ENCODE results near the gene AFP. TPM values are rescaled to one million over a fixed set of nuclear protein-coding genes. Genes with fewer than 3 reads are reported as not detected.

The AFP gene
- polyA plus RNA-seq, 1 donor (not counting 4 experiments of a cell fraction or from before 2014, with no cell fraction given) = 1.8 TPM

- Histone ChIP-seq H3K4me2 (ENCODE audit: control insufficient read depth, extremely low read depth, insufficient read depth, low read depth, low read length) (no peak overlapping the region), H3K79me2 (ENCODE audit: control insufficient read depth, insufficient read depth, low read length) (no peaks in the 10 kb centered on the region), H3K4me3 (ENCODE audit: control insufficient read depth in 2 of 3, extremely low read depth in 1 of 3, insufficient read depth in 2 of 3, low read depth in 1 of 3, low read length in 3 of 3) (no peak overlapping the region), H3K9me1 (ENCODE audit: control insufficient read depth, extremely low read depth, insufficient read depth, low read length) (no peaks in the 10 kb centered on the region), H3K9ac (ENCODE audit: control insufficient read depth, extremely low read depth, insufficient read depth, low read length) (no peak overlapping the region), H3K27me3 (ENCODE audit: control insufficient read depth, extremely low read depth, insufficient read depth, low read length) (no peaks in the 10 kb centered on the region), H3K4me1 (ENCODE audit: control insufficient read depth, extremely low read depth, insufficient read depth, low read length) (no peaks in the 10 kb centered on the region), H3K36me3 (ENCODE audit: control insufficient read depth in 2 of 2, extremely low read depth in 1 of 2, insufficient read depth in 2 of 2, low read length in 2 of 2) (no peaks in the 10 kb centered on the region), H3K9me3 (ENCODE audit: control insufficient read depth, low read depth, low read length) (no peaks in the 10 kb centered on the region), H4K20me1 (ENCODE audit: control insufficient read depth, extremely low read depth, insufficient read depth, low read length) (no peaks in the 10 kb centered on the region), H2AFZ (ENCODE audit: control insufficient read depth, low read length) (no peak overlapping the region), H3K27ac (ENCODE audit: control insufficient read depth, insufficient read depth, low read length) (no peak overlapping the region)
- no peak for TF ChIP-seq EZH2 (IDR thresholded peaks at IDR 0.05; ENCODE audit: low read length)
- no peak for TF ChIP-seq CTCF (optimal IDR thresholded peaks at IDR 0.05 in 1 of 3, IDR thresholded peaks at IDR 0.05 in 1 of 3, conservative IDR thresholded peaks at IDR 0.05 in 1 of 3; ENCODE audit: extremely low read depth in 1 of 3, insufficient read depth in 2 of 3, low read length in 3 of 3)
- no peak for DNase-seq (ENCODE audit: low read depth, low spot score)
- dilution Hi-C loops (cut with MboI; ENCODE audit: extremely low pct_ligation_motif_present, low sequenced_read_pairs) = no loop called here
- FAIRE-seq = no peak
Observed at GRCh38 chr4:73431813-73432168, 4.2 kb upstream of the AFP start.

- TF ChIP-seq CTCF (optimal IDR thresholded peaks at IDR 0.05 in 1 of 3, IDR thresholded peaks at IDR 0.05 in 1 of 3, conservative IDR thresholded peaks at IDR 0.05 in 1 of 3; ENCODE audit: extremely low read depth in 1 of 3, insufficient read depth in 2 of 3, low read length in 3 of 3) = no peak
- no peak for TF ChIP-seq EZH2 (IDR thresholded peaks at IDR 0.05; ENCODE audit: low read length)
- Histone ChIP-seq H4K20me1 (ENCODE audit: control insufficient read depth, extremely low read depth, insufficient read depth, low read length) (no peaks in the 10 kb centered on the region), H3K27ac (ENCODE audit: control insufficient read depth, insufficient read depth, low read length) (no peak overlapping the region), H3K9me1 (ENCODE audit: control insufficient read depth, extremely low read depth, insufficient read depth, low read length) (no peaks in the 10 kb centered on the region), H3K36me3 (ENCODE audit: control insufficient read depth in 2 of 2, extremely low read depth in 1 of 2, insufficient read depth in 2 of 2, low read length in 2 of 2) (no peaks in the 10 kb centered on the region), H3K9me3 (ENCODE audit: control insufficient read depth, low read depth, low read length) (no peaks in the 10 kb centered on the region), H3K4me2 (ENCODE audit: control insufficient read depth, extremely low read depth, insufficient read depth, low read depth, low read length) (no peak overlapping the region), H2AFZ (ENCODE audit: control insufficient read depth, low read length) (no peak overlapping the region), H3K4me3 (ENCODE audit: control insufficient read depth in 2 of 3, extremely low read depth in 1 of 3, insufficient read depth in 2 of 3, low read depth in 1 of 3, low read length in 3 of 3) (no peak overlapping the region), H3K27me3 (ENCODE audit: control insufficient read depth, extremely low read depth, insufficient read depth, low read length) (no peaks in the 10 kb centered on the region), H3K79me2 (ENCODE audit: control insufficient read depth, insufficient read depth, low read length) (no peaks in the 10 kb centered on the region), H3K4me1 (ENCODE audit: control insufficient read depth, extremely low read depth, insufficient read depth, low read length) (no peaks in the 10 kb centered on the region), H3K9ac (ENCODE audit: control insufficient read depth, extremely low read depth, insufficient read depth, low read length) (no peak overlapping the region)
- FAIRE-seq = no peak
- DNase-seq (ENCODE audit: low read depth, low spot score) = no peak
- dilution Hi-C loops (cut with MboI; ENCODE audit: extremely low pct_ligation_motif_present, low sequenced_read_pairs) = no loop called here
Observed at GRCh38 chr4:73432169-73433000, 3.6 kb upstream of the AFP start.

Data from keratinocyte (primary cell).